COR-L47 (cell line): Measurements from ENCODE around the gene MAP1B.

Source experiments
- DNase-seq: peaks from one replicate; lab custom pipeline; 2025; lab: John Stamatoyannopoulos, UW

MAP1B gene

DNA sequence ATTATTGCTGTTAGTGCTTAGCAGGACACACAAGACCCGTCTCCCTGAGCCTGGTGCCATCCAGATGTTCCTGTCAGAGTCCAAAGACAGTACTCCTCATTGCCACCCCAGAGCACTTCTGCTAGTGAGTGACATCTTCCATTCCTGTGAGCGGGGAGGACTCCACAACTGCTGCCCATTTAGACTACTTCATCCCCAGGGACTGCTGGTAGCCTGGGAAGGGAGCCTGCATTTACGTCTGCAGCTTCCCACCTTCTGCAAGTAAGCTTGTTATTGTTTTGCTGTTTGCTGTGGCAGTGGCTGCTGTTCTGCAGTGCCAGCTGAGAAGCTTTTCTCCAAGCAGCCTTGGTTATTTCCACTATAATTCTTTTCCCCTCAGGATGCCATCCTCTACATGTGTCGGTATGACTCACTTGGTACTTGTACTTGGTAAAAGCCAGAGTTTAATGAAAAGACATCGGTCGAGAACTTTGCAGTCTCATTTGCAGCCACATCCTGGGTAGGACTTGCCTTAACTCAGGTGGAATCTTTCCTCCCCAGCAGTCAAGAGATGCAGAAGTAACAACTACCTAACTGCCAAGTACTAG is 10.6 kb upstream of the MAP1B start:
- DNase-seq = no peak

DNA sequence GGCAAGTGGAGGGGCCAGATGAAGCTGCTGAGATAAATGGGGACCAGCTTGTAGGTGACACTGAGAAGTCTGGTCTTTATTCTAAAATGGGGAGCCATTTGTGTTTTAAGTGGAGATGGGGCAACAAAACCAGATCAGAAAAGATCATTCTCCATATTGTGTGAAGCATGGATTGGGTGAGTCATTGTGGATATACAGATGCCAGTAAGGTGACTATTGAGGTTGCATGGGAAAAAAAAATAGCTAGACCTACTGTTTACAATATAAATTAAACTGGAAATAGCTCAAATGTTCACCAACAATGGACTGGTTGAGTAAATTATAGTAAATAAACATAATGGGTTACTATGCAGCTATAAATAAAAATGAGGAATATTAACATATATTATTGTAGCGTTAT is 5.4 kb upstream of the MAP1B start:
- DNase-seq = no peak

DNA sequence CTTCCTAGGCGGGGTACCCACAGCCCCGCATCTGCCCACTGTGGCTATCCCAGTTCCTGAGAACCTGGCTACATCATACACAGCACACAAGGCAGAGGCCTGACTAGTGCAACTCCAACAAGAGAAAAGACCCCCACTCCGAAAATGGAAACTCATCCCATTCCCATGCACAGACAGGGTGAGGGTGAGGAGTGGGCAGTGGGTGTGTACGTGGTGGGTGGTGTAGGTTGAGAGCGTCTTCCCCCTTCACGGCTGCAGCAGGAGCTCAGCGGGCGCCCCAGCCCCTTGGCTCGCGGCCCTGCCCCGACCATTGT is 501 bp upstream of the MAP1B start:
- DNase-seq = no peak

DNA sequence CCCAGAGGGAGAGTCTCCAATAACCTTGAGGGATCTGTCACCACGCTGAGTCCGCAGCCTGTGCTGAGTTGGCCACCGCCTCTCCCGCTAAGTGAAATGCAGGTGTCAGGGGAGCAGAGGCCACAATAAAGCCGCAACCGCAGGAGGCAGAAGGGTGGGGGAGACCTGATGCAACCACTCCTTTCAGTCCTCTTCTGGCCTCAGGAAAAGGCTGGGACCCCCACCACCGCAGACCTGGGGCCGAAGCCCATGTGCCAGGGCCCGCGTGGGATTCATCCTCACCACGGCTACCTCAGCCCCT is 576 bp downstream of the MAP1B start:
- DNase-seq = peak; percentile 59

DNA sequence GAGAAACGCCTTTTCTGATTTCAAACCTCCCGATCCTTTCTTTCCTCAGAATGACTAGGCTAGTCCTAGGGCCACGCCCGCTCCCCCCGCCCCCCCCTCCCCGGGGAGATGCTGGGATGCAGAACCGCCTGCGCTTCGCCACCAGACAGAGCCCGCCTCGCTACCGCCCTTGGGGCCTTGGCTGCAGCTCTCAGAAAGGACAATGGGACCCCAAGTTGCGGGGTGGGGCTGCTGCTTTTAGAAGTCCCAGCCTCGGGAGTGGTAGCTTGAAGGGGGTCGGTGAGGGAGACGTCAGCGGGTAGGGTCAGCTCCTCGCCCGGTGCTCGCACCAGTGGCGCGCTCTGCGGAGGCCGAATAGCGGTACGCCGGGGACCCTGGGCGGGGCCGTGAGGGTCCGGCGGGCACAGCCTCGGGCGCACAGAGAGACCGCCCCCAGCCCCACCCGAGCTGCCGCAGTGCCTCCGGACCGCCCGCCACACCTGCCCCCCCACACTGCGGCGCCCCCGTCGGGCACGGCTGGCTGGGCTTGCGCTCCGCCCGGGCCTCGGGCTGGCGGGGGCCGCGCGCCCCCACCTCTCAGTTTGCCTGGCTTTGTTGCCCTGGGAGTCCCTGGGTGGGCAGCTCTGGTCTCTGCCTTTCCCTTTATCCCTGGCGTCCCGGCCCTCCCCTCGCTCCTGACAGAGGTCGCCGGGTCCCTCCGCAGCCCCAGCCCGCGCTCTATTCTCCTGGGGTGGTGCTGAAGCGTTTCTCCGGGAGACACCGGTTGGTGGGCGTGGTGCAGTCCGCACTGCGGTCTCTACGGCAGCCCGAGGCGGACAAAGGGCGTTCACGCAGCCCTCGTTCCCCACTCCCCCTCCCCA is 1.2 kb downstream of the MAP1B start:
- peak; percentile 76 for DNase-seq

DNA sequence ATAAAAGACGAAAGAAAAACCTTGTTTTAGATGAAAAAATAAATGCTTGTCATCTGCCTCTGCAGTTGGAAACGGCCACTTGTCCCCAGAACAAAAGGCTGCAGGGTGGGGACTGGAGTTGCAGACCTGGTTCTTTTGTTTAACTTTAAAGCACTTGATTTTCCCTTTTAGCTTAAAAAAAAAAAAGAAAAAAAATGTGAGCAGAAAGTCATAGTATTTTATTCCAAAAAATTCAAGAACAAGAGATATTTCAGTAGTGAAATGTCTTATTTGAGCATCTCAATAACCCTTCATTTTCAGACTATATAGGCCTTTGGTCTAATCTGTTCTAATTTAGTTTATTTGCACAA is 1.8 kb downstream of the MAP1B start:
- DNase-seq = no peak

DNA sequence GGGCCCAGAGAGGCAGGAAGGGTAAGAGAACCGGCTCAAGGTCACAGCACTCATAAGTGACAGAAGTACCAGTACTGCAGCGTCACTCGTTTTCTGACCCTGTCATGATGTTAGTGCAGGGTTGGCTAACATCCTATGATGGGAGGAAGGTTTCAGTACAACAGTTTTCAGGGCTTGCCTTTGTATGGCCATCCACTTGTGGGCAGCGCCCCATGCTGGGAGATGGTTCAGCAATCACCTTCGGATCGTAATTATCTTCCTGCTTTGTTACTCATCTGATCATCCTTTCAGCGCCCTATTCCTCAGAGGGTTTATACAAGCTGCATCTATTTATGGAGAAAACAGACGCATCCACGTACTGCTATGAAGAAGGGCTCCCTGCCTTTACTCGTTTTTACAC is 2.4 kb downstream of the MAP1B start:
- DNase-seq = peak; percentile 75

DNA sequence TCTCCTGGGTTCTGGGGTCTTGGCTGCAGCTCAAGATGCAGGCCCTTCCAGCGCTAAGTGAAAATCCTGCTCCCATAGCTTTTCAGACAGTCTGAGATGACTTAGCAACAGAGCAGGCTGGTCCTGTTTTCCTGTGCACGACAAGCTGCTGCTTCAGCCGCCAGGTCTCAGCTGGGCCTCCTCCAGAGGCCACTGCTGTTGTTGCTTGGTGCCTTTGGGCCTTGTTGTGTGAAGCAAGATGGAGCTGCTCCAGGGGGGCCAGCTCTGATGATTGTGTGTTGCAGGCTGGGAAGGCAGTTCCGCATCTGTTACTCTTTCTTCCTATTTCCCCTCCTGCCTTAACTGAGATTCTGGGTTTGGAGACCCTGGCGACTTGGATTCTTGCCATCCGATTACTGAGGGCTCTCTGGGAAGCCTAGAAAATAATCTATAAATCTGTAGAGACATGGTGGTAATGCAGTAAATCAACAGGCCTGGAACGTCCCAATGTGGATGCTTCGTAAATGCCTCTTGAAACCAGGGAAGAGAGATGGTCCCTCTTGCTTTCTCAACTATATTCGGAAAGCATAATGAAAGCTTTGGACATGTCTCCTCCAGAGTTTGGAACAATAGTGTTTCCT is 3.2 kb downstream of the MAP1B start:
- no peak for DNase-seq

DNA sequence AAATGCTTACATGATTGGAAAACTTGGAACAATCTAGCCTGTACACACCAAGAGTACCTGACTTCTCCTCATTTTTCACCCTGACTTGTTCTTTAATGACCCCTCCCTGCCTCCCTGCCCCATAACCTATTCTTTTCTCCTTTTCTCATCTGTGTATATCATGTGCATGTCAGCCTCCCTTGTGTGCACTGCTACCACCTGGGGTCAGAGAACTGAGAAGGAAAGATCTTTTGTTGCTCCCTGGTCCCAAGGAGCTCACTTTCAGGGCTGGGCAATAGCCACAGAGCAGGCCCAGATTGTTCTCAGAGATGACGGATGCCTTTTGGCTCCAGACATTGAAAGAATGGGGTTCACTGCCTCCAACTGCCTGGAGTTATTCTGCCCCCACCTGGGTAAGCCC is 5.1 kb downstream of the MAP1B start:
- no peak for DNase-seq

DNA sequence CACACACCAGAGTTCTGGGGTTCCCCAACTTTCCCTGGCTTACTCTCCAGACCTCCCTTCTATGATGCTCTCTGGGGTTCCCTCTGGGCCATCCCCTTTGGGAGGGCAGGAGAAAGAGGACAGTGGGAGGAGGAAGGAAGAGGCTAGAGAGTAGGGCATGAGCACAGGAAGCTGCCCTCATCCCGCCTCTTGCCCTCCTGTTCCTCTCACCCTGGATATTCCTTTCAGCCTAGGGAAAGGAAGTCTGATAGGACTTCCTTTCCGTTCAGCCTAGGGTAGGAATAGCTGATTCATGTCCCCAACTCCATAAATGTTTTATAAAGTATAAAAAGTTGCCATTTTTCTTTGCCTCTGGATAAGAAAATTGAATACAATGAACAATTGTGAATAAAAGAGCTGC is 7.4 kb downstream of the MAP1B start:
- DNase-seq = no peak

DNA sequence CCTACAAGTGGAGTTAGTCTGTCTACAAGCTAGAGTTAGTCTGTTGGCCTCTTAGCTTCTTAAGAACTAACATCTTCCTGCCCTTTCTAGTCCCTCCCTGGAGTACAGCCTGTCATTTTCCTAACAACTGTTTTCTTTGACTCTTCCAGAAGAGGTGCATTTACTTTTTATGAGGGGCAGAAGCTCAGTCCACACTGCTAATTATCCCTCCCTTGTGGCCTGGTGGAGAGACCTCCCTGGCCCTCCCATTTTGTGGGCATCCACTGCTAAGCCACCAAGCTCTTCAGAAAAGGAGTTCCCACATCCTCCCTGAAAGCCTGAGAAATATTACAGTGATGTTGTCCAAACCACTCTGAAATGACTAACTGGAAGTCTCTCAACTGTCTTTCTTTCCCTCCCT is 8.0 kb downstream of the MAP1B start:
- no peak for DNase-seq

DNA sequence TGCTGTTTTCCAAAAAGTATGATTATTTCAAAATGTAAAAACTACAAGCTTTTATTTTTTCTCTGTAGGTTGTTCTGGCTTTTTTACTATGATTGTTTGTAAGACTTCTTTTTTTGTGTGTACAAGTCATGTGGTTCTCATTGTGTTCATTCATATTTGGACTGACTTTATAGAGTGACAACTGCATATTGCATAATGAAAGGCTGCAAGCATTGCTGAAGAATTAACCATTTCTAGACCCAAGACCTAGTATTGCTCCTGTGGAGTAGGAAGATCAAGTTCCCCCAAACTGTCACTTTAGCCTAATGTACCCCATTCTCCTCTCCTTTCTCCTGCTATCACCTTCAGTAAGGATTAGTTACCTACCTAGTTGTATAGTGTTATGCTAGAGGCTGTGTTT is 10.0 kb downstream of the MAP1B start:
- DNase-seq = no peak

DNA sequence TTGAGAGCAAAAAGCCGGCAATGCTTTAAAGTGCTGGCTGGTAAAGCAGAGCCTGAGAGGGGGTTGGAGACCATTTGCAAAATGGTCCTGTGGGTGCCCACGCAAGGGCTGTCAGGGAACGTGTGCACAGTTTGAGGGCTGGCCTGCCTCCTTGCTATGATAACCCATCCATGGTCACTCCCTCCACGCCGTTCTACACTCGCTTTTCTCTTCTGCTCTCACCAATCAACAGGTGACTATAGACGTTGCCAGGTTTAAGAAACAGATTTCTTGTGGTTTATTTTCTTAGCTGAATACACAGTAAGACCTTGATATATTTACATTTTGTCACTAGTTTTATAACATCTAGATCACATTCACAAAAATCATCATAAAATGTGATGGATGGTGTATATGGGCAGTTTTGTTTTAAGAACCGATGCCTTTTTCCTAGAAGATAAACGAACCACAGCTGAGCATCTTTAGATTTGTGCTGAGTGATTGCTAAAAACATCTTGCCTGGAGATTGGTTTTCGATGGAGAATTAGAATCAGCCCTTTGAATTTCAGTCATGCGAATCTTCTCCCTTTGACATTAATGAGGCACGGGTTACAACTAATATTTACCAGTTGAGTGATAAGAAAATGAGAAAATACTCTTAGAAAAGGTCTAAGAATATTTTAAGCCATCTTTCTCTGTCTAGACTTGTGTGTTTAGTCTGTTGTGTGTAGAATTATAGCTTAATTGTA is 13.9 kb downstream of the MAP1B start:
- DNase-seq = no peak

DNA sequence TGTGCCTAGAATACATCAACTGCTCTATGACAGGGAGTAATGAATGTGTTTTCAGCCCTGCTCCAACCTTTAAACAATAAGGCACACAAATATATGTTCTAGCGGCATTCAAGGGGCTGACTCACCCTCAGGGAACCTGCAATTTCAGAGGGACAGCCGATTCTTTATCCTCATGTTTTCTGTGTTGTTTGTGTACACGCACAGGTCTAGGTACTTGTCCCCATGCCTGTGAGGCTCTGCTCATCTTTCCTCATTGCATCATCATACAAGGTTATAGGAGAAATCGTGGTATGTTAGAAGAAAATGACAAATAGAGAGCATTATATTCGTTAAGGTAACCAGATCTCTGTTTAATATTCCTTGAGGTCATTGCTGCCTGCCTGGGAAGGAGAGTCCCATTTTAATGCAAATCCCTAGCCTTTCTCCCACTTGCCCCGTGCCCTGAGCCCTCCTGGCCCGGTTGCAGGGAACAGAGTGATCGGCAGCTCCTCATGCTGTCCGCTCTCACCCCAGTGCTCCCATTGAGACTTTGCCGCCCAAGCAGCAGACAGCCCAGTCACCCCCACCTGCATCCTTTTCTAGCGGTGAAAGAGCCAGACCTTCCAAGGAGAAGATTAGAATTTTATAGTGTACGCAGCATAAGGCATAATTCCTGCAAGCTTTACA is 14.6 kb downstream of the MAP1B start:
- DNase-seq = no peak

DNA sequence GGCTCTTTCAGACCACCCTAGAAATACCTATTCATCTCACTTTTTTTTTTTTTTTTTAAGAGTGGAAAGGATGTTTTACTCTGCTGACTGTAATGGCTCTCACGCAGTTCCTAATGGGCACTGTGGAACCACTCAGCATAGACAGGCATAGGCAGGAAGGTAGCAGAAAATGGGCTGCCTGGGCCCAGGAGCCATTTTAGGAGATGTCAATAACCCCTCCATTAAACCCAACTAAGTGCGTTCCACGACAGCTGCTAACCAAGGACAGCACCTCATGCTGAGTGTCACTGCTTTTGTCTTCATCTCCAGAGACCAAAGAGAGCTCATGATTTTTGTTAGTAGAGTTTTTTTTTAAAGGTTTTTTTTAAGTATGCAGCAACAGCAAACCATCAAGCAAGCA is 15.3 kb downstream of the MAP1B start:
- no peak for DNase-seq

DNA sequence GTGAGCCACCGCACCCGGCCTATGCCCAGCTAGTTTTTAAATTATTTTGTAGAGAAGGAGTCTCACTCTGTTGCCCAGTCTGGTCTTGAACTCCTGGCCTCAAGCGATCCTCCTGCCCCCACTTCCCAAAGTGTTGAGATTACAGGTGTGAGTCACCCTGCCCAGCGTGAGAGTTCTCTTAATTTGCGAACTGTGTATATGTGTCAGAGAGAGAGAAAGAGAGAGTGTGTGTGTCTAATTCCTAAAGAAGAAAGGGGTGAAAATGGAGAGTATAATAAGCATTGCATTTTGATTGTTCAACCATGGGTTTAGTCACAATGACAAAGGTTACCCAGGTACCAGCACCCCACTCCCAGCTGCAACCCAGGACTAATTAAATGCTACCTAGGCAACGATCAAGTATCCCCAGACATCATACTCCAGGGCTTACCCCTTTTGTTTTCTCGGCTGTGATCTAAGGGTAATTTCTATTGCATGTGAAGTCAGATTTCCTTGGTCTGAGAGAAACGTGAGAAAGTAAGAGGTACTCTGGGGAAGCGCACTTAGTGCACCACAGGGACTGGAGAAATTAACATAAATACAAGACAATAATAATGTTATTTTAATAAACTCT is 16.6 kb downstream of the MAP1B start:
- no peak for DNase-seq

DNA sequence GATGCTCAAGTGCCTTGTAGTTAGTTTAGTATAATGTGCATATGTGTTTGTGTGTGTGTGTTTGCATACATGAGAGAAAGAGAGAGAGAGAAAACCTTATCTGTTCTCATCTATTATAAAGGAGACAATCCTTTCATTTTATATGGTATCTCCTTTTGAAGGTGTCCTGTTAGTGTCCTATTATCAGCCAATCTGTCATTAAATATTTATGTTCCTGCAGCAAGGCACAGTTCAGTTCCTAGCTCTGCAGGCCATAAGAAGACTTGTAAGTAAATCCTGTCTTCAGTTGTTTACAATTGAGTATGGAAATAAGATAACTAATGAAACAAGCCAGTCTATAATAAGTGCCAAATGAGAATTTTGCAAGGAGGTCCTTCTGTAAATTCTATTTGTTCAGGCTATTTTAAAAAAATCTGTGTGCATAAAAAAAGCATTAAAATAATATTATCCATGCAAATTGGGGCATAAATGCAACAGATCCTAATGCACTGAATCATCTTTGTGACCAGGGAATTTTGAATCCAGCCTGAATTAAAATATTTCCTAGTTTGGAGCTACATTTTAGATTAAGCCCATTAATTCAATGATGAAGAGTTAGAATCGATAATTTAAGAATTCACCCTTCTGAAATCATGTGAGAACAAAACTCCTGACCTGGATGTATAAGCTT is 18.1 kb downstream of the MAP1B start:
- DNase-seq = no peak

DNA sequence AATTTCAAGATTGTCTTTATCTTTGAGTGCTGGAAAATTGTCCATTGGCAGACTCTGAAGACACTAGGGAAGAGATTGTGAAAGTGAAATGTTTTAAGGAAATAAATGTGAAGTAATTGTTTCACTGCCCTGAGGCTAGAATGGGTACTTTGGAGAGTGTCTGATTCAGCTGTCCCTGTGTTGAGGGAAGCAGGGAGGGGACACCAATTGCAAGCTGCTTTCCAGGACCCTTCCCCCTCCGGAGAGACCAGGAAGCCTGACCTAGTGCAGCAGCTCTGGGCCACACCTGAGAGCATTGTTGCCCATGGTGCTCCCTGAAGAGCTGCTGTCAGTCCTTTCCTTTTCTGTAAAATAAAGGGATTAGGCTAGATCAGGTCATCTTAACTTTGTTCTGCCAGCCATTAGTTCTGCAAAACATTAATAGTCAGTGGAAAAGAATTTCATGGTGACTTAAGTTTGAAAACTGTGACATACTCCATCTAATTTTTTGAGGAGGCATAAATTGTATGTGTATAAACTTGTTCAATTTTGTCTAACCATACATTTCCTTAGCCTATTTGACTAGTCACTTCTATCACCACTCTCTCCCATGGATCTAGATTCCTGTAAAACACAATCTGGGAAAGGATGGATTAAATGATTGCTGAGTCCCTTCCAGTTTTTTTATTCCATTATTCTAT is 18.8 kb downstream of the MAP1B start:
- DNase-seq = no peak

DNA sequence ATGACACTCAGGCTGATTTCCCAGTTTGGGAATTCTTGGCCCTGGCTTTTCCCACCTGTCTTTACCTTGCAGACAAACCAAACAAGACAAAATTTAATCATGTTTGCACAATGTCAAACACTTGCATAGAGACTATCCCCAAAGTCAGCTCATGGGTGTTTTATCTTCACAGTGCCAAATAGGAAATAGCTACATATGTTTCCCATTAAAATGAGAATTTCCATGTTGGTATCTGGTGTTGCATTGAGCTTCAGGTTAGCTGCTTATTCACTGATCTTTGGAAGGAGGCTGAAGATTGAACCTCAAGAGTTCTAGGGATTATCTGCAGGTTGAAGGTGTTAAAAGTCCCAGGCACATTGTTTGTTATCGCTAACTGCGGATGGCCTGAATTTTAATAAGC is 19.5 kb downstream of the MAP1B start:
- no peak for DNase-seq

DNA sequence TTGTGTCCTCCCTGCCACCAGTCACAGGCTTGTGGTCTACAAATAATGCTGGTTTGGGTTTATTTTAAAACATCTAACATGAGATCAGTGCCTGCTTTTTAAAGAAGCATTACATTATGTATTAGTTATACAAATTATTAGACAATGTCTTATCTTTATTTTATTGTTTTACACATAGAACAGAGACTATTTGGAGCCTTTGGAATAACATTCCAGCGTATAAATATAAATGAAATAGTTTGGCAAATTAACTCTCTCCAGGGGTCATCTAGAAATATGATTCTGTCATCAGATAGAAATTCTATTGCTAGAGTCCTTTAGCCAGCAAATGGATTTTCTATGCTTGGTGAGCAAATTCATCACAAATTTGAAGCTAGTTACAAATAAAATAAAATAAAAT is 22.4 kb downstream of the MAP1B start:
- DNase-seq = no peak

DNA sequence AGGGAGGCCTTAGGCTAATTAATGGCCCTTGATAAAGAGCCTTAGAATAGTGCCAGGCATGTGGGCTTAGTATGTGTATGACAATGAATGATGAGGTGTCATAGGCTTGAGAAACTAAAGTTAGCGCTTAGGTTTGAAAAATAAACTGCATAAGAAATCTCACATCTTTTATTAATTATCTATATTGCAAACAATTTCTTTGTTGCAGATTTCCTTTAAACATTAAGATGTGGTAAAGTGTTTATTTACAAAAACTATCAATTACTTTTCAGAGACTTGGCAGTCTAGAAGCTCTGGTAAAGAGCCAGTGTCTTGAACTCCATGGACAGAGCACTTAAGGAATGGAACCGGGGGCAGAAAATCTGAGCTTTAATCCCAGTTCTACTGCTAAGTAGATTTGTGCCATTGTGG is 23.1 kb downstream of the MAP1B start:
- DNase-seq = no peak
